Activated T-helper 9 cell treated with anti-CD3 and anti-CD28 coated beads, Interleukin-2, amount 50 U/mL, for 16 hours (primary cell): ENCODE results near the gene CUL5.

ENCODE experiments used
- DNase-seq: peaks from one replicate; pipeline ENCODE4 v3.0.0-alpha.2; 2020; ENCODE audit warnings: low read depth

CUL5 gene

DNA sequence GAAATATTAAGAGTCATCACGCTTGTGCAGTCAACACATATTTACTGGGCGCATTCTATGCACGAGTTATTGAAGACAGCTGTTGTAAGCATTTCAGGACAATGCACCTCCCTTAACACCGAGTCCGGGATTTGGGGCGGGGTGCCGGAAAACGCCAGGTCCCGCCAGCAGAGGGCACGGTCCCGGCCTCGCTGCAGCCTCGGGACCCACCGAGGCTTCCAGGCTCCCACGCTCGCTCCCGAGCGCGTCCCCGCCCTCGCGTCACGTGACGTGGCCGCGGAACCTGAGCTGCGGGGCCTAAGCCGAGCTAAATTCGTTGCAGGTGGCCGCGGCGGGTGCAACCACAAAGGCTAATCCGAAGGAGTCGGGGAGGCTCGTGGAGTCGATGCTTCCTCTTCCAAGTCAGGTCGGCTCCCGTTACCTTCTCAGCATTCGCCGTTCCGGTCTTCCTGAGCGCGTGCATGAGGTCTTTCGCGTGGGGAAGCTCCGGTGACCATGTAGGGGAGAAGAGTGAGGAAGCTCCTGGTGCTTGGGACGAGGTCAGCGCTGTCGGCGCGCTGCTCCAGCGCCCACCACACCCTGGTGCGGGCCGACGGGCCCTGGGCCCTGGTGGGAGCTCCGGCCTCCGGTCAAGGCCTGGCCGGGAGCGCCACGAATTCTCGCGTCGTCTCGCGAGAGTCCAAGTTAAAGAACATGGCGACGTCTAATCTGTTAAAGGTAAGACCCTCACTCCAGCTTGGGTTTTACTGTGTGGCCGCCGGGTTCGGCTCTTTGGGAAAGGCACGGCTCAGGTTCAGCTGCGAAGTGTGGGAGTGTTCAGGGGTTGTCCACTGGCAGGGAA is at the start of gene CUL5:
Gene CUL5 (plus strand): TSS at position 243 of the 841 bp plus-strand sequence. CDS start 451 bp downstream, at position 694.
- DNase-seq = peak; percentile 86

GRCh38 chr11:107961480-107961879 is 47.2 kb upstream of the CUL5 start:
- no peak for DNase-seq

- DNase-seq = no peak
Measured at GRCh38 chr11:107962181-107962580, 46.5 kb upstream of the CUL5 start.

- DNase-seq = no peak
Measured at GRCh38 chr11:107963091-107963490, 45.6 kb upstream of the CUL5 start.

GRCh38 chr11:107969219-107969618 is 39.5 kb upstream of the CUL5 start:
- no peak for DNase-seq

- no peak for DNase-seq
Measured at GRCh38 chr11:107970049-107970448, 38.6 kb upstream of the CUL5 start.

- DNase-seq = no peak
Measured at GRCh38 chr11:107973641-107974040, 35.1 kb upstream of the CUL5 start.

GRCh38 chr11:107988397-107989158 is 20.1 kb upstream of the CUL5 start:
- DNase-seq = no peak

- DNase-seq = no peak
Measured at GRCh38 chr11:107991868-107992414, 16.8 kb upstream of the CUL5 start.

DNA sequence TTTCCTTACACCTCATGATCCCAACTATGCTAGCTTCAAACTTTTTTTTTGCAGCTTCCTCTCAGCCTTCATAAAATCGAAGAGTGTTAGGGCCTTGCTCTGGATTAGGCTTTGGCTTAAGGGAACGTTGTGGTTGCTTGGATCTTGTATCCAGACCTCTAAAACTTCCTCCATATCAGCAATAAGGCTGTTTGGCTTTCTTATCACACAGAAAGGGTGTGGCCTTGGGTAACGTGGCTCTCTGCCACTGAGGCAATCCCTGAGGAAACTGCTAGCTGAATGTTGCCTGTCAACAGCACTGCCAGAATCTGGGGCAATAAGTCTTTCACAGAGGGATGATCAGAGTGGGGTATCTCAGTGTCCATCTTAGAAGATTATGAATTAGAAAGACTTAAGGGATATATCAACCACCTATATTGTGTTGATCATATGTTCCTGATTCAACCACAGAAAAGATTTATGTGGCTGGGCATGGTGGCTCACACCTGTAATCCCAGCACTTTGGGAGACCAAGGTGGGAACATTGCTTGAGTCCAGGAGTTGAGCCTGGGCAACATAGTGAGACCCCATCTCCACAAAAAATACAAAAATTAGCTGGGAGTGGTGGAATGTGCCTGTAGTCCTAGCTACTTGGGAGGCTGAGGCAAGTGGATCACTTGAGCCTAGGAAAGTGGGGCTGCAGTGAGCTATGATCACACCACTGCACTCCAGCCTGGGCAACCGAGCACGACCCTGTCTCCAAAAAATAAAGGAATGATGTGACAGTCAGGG is 12.5 kb upstream of the CUL5 start:
- DNase-seq = no peak

GRCh38 chr11:107998761-107999160 is 9.9 kb upstream of the CUL5 start:
- no peak for DNase-seq

DNA sequence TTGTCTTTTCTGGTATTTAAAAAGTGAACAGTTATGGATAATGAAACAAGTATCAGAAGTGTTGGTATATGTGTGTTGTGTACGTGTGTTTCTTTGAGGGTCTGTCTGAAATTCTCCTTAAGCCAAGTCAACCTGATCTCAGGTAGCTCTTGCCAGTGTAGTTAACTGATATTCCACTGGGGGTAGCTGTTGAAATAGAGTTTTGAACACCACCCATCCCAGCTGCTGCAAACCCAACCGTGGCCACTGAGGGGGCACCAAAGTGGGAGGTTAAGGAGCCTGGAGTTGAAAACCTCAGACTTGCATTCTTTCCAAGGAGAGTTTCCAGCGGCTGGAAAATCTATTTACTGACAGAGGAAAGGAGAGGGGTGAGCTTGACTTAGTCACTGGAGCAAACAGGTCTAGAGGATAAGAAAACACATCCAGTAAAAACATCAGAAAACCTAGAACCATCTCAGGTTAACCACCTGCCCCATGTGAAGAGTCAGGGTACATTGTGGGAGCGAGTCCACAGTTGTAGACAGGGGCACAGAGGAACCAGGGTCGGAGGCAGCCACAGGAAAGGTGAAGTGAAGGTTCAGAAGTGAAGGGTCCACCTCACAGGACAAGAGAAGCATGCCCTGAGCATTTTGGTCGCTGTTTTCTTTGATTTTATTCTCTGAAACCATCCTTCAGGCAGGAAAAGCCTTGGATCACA is 8.8 kb upstream of the CUL5 start:
- no peak for DNase-seq

DNA sequence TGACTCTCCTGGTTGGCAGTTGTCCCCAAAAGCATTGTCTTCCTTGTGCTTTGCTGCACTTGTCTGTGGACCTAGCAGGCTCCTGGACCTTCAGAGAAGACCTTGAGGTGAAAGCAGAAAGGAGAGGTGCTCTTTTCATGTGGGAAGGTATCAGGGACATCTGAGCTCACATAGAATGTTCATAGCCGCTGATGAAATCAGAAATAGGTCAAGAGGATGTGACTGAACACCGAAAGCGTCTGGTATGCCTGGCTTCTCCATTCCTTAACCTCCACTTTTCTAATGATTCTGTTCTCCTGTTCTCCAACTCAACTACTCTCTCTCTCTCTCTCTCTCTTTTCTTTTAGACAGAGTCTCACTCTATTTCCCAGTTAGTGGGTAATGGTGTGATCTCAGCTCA is 6.2 kb upstream of the CUL5 start:
- no peak for DNase-seq

GRCh38 chr11:108003623-108004022 is 5.1 kb upstream of the CUL5 start:
- no peak for DNase-seq

GRCh38 chr11:108007819-108008218 is 879 bp upstream of the CUL5 start:
- DNase-seq = no peak

DNA sequence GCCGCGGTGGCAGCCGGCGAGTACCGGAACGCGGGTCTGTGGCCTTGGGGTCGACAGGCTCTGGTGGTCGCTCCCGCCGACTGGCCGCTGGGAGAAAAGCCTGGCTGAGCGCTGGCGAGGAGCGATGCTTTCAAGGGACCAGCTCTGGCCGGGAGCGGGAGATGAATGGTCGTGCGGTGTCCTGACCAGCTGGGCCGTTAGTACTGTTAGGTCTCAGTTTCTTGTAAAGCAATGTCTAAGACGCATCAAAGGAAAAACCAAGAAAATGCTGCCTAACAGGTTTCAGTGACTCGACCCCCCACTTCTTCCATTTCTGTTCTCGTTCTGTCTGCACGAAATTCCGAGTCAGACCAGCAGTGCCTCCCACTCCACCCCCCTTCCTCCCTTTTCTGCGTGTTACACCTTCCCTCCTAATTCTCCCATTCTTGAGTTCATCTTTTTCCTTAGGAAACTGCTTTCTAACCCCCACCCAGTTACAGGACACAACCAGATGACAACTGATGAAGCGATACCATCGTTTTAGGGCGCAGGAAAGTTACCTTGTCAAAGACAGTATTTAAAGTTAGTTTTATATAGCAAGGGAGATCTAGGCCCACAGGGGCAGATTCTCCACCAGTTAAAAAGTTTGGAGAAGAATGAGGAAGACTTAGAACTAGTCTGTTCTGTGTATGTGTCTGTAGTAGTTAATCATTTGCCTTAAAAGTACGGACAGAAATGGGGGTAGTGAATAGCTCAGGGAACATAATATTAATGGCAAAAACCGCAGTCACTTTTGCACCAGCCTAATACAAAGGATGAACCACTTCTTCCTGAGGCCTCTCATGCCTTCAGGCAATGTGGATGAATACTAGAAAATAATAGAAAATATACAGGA is 1.0 kb downstream of the CUL5 start:
- DNase-seq = no peak

DNA sequence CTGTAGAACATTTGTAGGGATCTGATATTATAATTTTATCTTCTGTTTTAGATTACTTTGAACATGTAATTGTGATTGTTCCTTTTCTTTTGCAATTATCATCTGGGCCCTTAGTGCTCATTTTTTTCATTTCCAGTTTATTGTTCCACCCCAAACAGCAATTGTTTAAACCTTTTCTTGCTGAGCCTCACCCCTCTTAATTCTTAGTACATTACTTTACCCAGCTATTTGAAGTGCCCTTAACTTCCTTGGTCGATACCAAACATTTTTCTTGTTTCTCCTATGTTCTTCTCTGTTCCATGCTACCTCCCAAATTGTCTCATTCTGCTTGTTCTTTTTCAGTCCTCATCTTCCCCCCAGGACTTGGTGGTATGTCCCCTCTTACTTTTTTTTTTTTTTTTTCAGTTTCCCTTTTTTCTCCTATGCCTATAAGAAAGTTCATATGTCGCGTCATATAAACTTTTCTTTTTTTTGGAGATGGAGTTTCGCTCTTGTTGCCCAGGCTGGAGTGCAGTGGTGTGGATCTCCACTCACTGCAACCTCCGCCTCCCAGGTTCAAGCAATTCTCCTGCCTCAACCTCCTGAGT is 3.5 kb downstream of the CUL5 start:
- DNase-seq = no peak

GRCh38 chr11:108016647-108017046 is 7.9 kb downstream of the CUL5 start:
- no peak for DNase-seq

- no peak for DNase-seq
Measured at GRCh38 chr11:108018708-108019107, 10.0 kb downstream of the CUL5 start.

DNA sequence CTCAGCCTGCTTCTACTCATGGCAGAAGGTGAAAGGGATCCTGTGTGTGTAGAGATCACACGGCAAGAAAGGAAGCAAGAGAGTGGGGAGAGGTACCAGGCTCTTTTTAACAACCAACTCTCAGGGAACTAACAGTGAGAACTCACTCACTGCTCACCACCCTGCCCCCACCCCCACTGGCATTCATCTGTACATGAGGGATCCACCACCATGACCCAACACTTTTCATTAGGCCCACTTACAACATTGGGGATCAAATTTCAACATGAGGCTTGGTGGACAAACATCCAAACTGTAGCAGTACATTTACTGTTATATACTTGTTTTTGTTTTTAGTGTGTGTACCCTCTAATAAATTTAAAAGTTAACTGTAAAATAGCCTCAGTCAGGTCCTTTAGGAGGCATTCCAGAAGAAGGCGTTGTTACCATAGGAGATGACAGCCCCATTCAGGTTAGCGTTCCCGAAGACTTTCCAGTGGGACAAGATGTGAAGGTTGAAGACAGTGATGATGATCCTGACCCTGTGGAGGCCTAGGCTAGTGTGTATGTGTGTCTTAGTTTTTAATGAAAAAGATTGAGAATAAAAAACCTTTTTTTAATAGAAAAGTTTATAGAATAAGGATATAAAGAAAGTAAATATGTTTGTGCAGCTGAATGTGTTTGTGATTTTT is 11.3 kb downstream of the CUL5 start:
- no peak for DNase-seq
